SIG-M5 treated with dmso at 0.1 percent for 504 hours (cell line): ENCODE measurements around the gene FAS.
A peak's percentile ranks its signal among the peaks of the same experiment; 100 is the strongest.
"Not testable (repeated sequence)": the region's sequence is repeated elsewhere in the genome, so short reads cannot be mapped to it uniquely, and the experiment has no call there.

ENCODE experiments used
- DNase-seq: peaks from one replicate; lab custom pipeline; 2025; ENCODE audit not compliant: unreplicated experiment; lab: John Stamatoyannopoulos, UW

FAS gene

GRCh38 chr10:88992921-88993524 is 2.4 kb downstream of the FAS start:
- DNase-seq = no peak

GRCh38 chr10:88994019-88994418 is 3.4 kb downstream of the FAS start:
- DNase-seq = no peak

GRCh38 chr10:88995156-88995876 is 4.7 kb downstream of the FAS start:
- no peak for DNase-seq

- peak; percentile 66 for DNase-seq
Observed at GRCh38 chr10:88996927-88997326, 6.3 kb downstream of the FAS start.

- no peak for DNase-seq
Observed at GRCh38 chr10:88999625-89000024, 9.0 kb downstream of the FAS start.

- no peak for DNase-seq
Observed at GRCh38 chr10:89001024-89001728, 10.6 kb downstream of the FAS start.

GRCh38 chr10:89001729-89002072 is 11.1 kb downstream of the FAS start:
- no peak for DNase-seq

- DNase-seq = no peak
Observed at GRCh38 chr10:89002226-89002978, 11.8 kb downstream of the FAS start.

GRCh38 chr10:89003344-89003743 is 12.7 kb downstream of the FAS start:
- DNase-seq = no peak

GRCh38 chr10:89007129-89007893 is 16.7 kb downstream of the FAS start:
- no peak for DNase-seq

- not testable (repeated sequence) for DNase-seq
Observed at GRCh38 chr10:89018700-89019346, 28.2 kb downstream of the FAS start.

GRCh38 chr10:89019569-89020327 is 29.1 kb downstream of the FAS start:
- DNase-seq = no peak

GRCh38 chr10:89021526-89021925 is 30.9 kb downstream of the FAS start:
- not testable (repeated sequence) for DNase-seq

- no peak for DNase-seq
Observed at GRCh38 chr10:89022734-89023133, 32.1 kb downstream of the FAS start.

GRCh38 chr10:89025453-89025852 is 34.9 kb downstream of the FAS start:
- DNase-seq = no peak

- no peak for DNase-seq
Observed at GRCh38 chr10:89029181-89029580, 38.6 kb downstream of the FAS start.

- peak; percentile 74 for DNase-seq
Observed at GRCh38 chr10:89029785-89030437, 39.3 kb downstream of the FAS start.

- no peak for DNase-seq
Observed at GRCh38 chr10:89030791-89031190, 40.2 kb downstream of the FAS start.
